Right atrium auricular region (tissue), 2 donors: ENCODE data around the gene SYCP2. TPM values are rescaled to one million over a fixed set of nuclear protein-coding genes. Genes with fewer than 3 reads are reported as not detected.
A peak's percentile ranks its signal among the peaks of the same experiment; 100 is the strongest.

Experiments used
- DNase-seq: peaks from one replicate; pipeline ENCODE4 v3.0.0-alpha.2; 2019; ENCODE audit warnings: low spot score
- H3K27ac ChIP-seq, 2 donors: fragments of 200-600 bp; sonication (generic); 1 replicate in 1 of 2; 2 replicates in 1 of 2; pipeline ENCODE4 v1.5.1; 2016 to 2019
- H3K27me3 ChIP-seq, 2 donors: fragments of 200-600 bp; sonication (generic); one replicate each; pipeline versions ENCODE4 v1.5.1 to v1.6.0; 2017 to 2019
- H3K36me3 ChIP-seq: fragments of 200-600 bp; sonication (generic); one replicate; pipeline ENCODE4 v1.5.1; 2016
- H3K4me1 ChIP-seq, 2 donors: fragments of 200-600 bp; sonication (generic); one replicate each; pipeline versions ENCODE4 v1.5.1 to v1.6.0; 2017 to 2019
- H3K4me3 ChIP-seq, 2 donors: fragments of 200-600 bp; sonication (generic); 1 replicate in 1 of 2; 2 replicates in 1 of 2; pipeline ENCODE4 v1.5.1; 2017 to 2019; ENCODE audit warnings: mild to moderate bottlenecking in 1 of 2, moderate library complexity in 1 of 2
- H3K9me3 ChIP-seq, 2 donors: fragments of 200-600 bp; sonication (generic); one replicate each; pipeline ENCODE4 v1.5.1; 2019
- total RNA-seq, 2 donors: library from RNA; depleted of rRNA; stranded (reverse); fragments of >200 nt; gene quantifications; one replicate each; pipeline ENCODE4 v1.1.0, GENCODE V29; 2016
- TF ChIP-seq, protein P1 (sequence below), 2 donors: fragments of 200-600 bp; sonication (generic); IDR thresholded peaks; one replicate each; pipeline ENCODE4 v1.5.1; 2019; ENCODE audit warnings: antibody characterized with exemption in 2 of 2

The SYCP2 gene
- total RNA-seq, 2 donors from 2014 or later, result 0.56 to 0.79 TPM

GRCh38 chr20:59829054-59829785 is 104.2 kb downstream of the SYCP2 start:
- TF ChIP-seq, protein P1, sequence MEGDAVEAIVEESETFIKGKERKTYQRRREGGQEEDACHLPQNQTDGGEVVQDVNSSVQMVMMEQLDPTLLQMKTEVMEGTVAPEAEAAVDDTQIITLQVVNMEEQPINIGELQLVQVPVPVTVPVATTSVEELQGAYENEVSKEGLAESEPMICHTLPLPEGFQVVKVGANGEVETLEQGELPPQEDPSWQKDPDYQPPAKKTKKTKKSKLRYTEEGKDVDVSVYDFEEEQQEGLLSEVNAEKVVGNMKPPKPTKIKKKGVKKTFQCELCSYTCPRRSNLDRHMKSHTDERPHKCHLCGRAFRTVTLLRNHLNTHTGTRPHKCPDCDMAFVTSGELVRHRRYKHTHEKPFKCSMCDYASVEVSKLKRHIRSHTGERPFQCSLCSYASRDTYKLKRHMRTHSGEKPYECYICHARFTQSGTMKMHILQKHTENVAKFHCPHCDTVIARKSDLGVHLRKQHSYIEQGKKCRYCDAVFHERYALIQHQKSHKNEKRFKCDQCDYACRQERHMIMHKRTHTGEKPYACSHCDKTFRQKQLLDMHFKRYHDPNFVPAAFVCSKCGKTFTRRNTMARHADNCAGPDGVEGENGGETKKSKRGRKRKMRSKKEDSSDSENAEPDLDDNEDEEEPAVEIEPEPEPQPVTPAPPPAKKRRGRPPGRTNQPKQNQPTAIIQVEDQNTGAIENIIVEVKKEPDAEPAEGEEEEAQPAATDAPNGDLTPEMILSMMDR (IDR thresholded peaks at IDR 0.05), result no peak
- Histone ChIP-seq H3K36me3 (no peaks in the 10 kb centered on the region), H3K27ac (no peak overlapping the region), H3K4me3 (no peak overlapping the region), H3K9me3 (no peaks in the 10 kb centered on the region), H3K4me1 (peaks cover 0 to 62% of the 10 kb centered on the region in 2 donors), H3K27me3 (no peaks in the 10 kb centered on the region)
- DNase-seq, result peak; percentile 57

DNA sequence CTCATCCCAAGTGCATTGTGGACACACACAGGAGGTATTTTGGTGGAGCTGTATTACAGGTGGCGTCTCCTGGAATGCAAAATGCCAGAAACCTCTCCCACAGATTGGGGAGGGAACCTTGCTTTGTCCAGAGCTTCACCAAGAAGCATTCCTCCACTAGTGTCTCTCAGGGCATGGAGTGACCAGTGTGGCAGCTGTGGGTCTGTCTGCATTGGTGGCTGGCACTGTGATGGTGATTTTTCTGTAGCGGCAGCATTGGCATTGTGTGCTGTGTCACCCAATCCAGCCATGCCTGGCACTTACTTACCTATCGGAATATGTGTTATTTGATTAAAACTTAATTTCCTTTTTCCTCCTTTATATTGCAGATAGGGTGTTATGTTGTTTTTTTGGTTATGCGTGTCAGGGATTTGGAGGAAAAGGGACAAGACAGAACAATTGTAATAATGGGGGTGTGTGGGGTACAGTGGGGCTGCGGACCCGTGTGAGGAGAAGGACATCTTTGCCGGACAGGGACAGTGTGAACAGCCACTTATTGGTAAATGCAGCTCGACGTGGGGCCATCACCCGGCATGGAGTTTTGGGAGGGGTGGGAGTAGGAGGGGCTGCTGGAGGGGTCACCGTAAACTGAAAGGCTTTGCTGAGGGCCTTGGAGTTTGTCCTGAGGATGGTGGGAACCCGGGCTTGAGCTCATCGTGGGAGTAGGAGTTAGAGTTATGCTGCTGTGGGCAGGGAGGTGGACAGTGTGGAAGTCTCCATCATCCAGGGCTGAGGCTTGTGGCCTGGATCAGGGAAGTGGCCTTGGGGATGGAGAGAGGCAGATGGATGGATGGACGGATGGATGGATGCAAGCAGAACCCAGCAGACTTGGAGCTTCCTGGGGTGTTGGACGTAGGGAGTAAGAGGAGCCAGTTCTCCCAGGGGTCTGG is 105.0 kb downstream of the SYCP2 start:
- no peak overlapping the region for H3K27ac ChIP-seq
- no peaks in the 10 kb centered on the region for H3K27me3 ChIP-seq
- DNase-seq, result peak; percentile 47
- TF ChIP-seq, protein P1 (IDR thresholded peaks at IDR 0.05), result no peak
- no peaks in the 10 kb centered on the region for H3K9me3 ChIP-seq
- no peak overlapping the region for H3K4me3 ChIP-seq
- H3K36me3 ChIP-seq, result no peaks in the 10 kb centered on the region
- H3K4me1 ChIP-seq, result peaks cover 0 to 70% of the 10 kb centered on the region in 2 donors

GRCh38 chr20:59827138-59828056 is 106.0 kb downstream of the SYCP2 start:
- TF ChIP-seq, protein P1 (IDR thresholded peaks at IDR 0.05), result no peak
- DNase-seq, result peak; percentile 56
- Histone ChIP-seq H3K36me3 (no peaks in the 10 kb centered on the region), H3K27me3 (no peaks in the 10 kb centered on the region), H3K4me3 (no peak overlapping the region), H3K9me3 (no peaks in the 10 kb centered on the region), H3K4me1 (peaks cover 0 to 80% of the 10 kb centered on the region in 2 donors), H3K27ac (peak overlapping the region in 1 of 2 donors; percentile 33)

DNA sequence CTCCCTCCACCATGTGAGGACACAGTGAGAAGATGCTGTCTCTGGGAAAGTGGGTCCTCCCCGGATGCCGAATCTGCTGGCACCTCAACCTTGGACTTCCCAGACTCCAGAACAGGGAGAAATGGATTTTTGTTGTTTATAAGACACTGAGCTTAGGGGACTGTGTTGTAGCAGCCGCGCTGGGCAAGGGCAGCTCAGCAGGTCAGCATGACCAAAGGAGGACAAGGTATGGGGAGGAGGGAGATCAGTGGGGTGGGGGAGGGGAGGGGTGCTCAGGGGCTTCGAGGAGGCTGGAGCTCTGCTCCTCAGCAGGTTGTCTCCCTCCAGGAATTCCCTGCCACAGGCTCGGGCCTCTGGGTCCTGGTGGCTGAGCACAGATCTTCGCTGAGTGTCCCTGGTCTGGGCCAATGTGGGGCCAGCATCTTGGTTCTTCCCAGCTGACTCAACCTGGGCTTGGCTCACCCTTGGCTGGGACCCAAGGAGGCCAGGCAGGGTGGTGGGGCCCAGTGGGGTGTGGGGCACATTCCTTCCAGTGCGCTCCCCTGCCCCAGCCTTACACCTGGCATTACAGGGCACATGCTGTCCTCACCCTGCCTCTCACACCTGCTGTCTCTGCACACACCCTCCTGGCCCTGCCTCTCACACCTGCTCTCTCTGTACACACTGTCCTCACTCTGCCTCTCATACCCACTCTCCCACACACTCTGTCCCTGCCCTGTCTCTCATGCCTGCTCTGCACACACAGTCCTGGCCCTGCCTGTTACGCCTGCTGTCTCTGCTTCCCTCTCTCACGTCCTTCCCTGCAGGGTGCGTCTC is 107.3 kb downstream of the SYCP2 start:
- Histone ChIP-seq H3K4me1 (peaks cover 0 to 78% of the 10 kb centered on the region in 2 donors), H3K27ac (peak overlapping the region; percentile 23 to 33), H3K4me3 (no peak overlapping the region), H3K27me3 (no peaks in the 10 kb centered on the region), H3K9me3 (no peaks in the 10 kb centered on the region), H3K36me3 (no peaks in the 10 kb centered on the region)
- peak; percentile 53 for DNase-seq
- TF ChIP-seq, protein P1 (IDR thresholded peaks at IDR 0.05), result no peak

DNA sequence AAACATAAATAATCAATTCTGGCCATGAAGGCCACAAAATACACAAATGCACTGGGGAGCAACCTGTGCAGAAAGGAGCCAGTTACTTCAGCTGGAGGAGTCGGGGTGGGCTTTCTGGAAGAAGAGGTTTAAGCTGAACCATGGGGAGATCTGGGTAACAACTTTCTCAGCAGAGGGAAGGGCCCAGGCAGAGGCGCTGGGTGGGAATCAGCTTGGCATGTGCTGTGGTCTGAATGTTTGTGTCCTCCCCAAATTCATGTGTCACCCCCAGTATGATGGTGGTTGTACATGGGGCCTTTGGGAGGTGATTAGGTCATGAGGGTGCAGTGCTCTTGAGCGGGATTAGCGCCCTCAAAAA is 107.9 kb downstream of the SYCP2 start:
- no peak overlapping the region for H3K27ac ChIP-seq
- no peaks in the 10 kb centered on the region for H3K27me3 ChIP-seq
- H3K36me3 ChIP-seq, result no peaks in the 10 kb centered on the region
- DNase-seq, result peak; percentile 11
- TF ChIP-seq, protein P1 (IDR thresholded peaks at IDR 0.05), result no peak
- no peaks in the 10 kb centered on the region for H3K9me3 ChIP-seq
- H3K4me3 ChIP-seq, result no peak overlapping the region
- peaks cover 0 to 78% of the 10 kb centered on the region in 2 donors for H3K4me1 ChIP-seq
